ENCODE measurements around the gene FNDC11. TPM values are rescaled to one million over a fixed set of nuclear protein-coding genes. Genes with fewer than 3 reads are reported as not detected.
"Not testable (repeated sequence)": the region's sequence is repeated elsewhere in the genome, so short reads cannot be mapped to it uniquely, and the experiment has no call there.

The FNDC11 gene
- total and polyA plus RNA-seq, 4 donors = 0.93 to 1.1 (median 1.0) TPM

DNA sequence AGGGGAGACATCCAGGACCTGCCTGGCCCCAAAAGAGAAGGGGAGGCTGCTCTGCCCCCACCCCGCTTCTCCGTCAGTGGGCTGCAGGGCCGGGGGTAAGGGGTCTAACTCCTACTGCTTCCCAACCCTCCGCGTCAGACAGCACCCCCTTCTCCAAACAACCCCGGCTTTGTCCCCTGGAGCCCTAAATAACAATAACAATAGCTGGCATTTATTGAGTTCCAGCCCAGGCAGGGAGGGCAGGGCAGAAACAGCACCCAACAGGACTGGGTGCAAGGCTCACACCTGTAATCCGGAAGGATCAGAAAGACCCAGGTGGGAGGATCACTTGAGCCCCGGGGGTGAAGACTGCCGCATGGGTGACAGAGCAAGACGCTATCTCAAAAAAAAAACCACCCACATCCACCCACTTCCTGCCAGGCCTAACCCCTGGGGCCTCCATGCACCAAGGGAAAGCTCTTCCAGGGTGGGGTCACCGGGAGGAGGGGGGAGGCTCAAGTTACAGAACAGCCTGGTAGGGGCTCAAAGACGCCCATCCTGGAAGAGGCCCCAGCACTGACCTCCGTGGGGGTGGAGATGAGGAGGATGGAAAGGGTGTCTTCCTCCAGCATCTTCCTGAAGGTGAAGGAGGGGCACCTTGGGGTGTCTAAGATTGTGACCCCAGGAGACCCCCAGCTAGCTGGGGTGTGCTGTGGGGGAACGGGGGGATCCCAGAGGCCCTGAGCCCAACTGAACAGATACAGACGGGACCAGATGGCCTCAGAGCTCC, 1.3 kb upstream of the FNDC11 start:
- Histone ChIP-seq H3K9me3 (ENCODE audit: control insufficient read depth, insufficient read depth, low read length) (no peaks in the 10 kb centered on the region), H3K27ac (ENCODE audit: low read depth, low read length) (no peak overlapping the region), H3K36me3 (ENCODE audit: control insufficient read depth, insufficient read depth, low read length) (peaks cover 9% of the 10 kb centered on the region), H3K27me3 (ENCODE audit: control insufficient read depth, insufficient read depth, low read length) (peaks cover 18% of the 10 kb centered on the region), H3K4me3 (ENCODE audit: low read depth, low read length) (no peak overlapping the region), H3K4me1 (ENCODE audit: control insufficient read depth, insufficient read depth, low read length) (peaks cover 29% of the 10 kb centered on the region)
- no peak for DNase-seq (ENCODE audit: low read depth in 4 of 6, low spot score in 6 of 6)
- WGBS (ENCODE audit: insufficient coverage) = 29% methylated on average over 8 of the region's 15 CpGs

DNA sequence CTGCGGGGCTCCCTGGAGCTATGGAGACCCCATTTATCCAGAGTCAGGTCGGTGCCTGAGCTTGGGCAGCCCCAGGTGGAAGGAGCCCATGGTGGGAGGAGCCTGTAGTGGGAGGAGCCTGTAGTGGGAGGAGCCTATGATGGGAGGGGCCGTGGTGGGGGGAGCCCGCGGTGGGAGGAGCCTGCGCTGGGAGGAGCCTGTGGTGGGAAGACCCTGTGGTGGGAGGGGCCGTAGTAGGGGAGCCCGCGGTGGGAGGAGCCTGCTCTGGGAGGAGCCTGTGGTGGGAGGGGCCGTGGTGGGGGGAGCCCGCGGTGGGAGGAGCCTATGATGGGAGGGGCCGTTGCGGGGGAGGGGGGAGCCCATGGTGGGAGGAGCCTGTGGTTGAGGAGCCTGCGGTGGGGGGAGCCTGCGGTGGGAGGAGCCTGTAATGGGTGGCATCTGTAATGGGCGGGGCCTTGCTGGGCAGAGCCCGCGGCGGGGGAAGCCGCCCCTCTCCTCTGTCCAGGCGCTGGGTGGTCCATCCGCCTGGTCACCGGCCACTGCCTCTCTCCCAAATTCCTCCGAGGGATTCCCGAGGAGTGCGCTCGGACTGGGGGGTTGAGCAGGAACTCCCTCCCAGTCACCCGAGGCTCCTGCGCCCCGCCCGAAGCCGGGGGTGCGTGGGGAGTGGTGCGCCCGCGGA, 567 bp upstream of the FNDC11 start:
- Histone ChIP-seq H3K27ac (ENCODE audit: low read depth, low read length) (no peak overlapping the region), H3K27me3 (ENCODE audit: control insufficient read depth, insufficient read depth, low read length) (peaks cover 13% of the 10 kb centered on the region), H3K4me3 (ENCODE audit: low read depth, low read length) (peak overlapping the region; percentile 52), H3K36me3 (ENCODE audit: control insufficient read depth, insufficient read depth, low read length) (peaks cover 9% of the 10 kb centered on the region), H3K4me1 (ENCODE audit: control insufficient read depth, insufficient read depth, low read length) (peaks cover 29% of the 10 kb centered on the region), H3K9me3 (ENCODE audit: control insufficient read depth, insufficient read depth, low read length) (no peaks in the 10 kb centered on the region)
- WGBS (ENCODE audit: insufficient coverage) = under 1% methylated on average over 37 of the region's 37 CpGs
- peak in 3 of 6 donors; percentile 36 to 81 (median 79) for DNase-seq (ENCODE audit: low read depth in 4 of 6, low spot score in 6 of 6)

DNA sequence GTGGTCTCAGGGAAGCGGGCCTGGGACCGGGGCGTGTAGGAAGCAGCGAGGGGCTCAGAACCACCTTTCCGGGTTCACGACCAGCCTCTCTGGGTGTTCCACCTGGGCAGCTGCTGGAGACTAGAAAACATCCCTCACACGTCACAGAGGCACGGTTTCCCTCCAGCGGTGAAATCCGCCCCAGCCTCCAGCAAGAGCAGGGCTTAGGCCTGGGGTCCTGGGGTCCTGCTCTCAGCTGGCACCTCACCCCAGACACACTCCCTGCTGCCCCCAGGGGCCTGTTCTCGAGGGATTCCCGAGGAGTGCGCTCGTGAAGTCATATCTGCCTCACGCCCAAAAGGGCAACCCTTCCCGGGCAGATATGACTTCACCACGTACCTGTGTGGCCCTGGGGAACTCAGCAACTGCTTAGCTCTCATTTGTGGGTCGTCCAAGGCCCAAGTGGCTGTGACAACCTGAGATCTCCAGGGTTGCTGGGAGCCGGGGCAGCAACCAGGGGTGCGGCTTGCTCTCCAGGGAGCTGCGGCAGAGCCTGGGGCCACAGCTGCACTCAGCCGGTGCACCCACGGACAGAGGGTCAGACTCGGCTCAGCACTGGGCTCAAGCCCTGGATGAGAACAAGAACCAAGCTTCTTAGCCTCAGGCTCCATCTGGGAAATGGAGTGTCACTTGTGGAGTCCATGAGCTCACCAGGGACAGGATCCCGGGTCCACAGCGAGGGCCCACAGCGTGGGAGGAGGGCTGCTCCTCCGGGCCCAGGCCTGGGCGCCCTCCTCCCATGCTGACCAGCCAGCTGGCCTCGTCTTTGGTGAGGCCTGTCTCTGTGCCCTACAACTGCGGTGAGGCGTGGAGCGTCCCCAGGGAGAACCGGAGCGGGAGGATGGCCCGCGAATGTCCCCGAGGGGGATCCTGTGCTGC, 661 bp downstream of the FNDC11 start:
- peaks cover 10% of the 10 kb centered on the region for H3K27me3 ChIP-seq (ENCODE audit: control insufficient read depth, insufficient read depth, low read length)
- no peaks in the 10 kb centered on the region for H3K9me3 ChIP-seq (ENCODE audit: control insufficient read depth, insufficient read depth, low read length)
- H3K36me3 ChIP-seq (ENCODE audit: control insufficient read depth, insufficient read depth, low read length) = peaks cover 12% of the 10 kb centered on the region
- DNase-seq (ENCODE audit: low read depth in 4 of 6, low spot score in 6 of 6) = peak in 1 of 6 donors; percentile 22
- WGBS (ENCODE audit: insufficient coverage) = 63% methylated on average over 38 of the region's 38 CpGs
- H3K27ac ChIP-seq (ENCODE audit: low read depth, low read length) = no peak overlapping the region
- H3K4me3 ChIP-seq (ENCODE audit: low read depth, low read length) = peak overlapping the region; percentile 52
- H3K4me1 ChIP-seq (ENCODE audit: control insufficient read depth, insufficient read depth, low read length) = peaks cover 29% of the 10 kb centered on the region

DNA sequence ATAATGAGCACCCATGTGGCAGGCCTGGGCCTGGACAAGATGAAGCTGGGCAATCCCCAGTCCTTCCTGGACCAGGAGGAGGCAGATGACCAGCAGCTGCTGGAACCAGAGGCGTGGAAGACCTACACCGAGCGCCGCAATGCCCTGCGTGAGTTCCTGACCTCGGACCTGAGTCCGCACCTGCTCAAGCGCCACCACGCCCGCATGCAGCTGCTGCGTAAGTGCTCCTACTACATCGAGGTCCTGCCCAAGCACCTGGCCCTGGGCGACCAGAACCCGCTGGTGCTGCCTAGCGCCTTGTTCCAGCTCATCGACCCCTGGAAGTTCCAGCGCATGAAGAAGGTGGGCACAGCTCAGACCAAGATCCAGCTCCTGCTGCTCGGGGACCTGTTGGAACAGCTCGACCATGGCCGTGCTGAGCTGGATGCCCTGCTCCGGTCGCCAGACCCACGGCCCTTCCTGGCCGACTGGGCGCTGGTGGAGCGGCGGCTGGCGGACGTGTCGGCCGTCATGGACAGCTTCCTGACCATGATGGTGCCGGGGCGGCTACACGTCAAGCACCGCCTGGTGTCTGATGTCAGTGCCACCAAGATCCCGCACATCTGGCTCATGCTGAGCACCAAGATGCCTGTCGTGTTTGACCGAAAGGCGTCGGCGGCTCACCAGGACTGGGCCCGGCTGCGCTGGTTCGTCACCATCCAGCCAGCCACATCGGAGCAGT, 1.9 kb downstream of the FNDC11 start:
- WGBS (ENCODE audit: insufficient coverage) = 93% methylated on average over 45 of the region's 45 CpGs
- peaks cover 29% of the 10 kb centered on the region for H3K4me1 ChIP-seq (ENCODE audit: control insufficient read depth, insufficient read depth, low read length)
- H3K27me3 ChIP-seq (ENCODE audit: control insufficient read depth, insufficient read depth, low read length) = peaks cover 7% of the 10 kb centered on the region
- DNase-seq (ENCODE audit: low read depth in 4 of 6, low spot score in 6 of 6) = no peak
- no peak overlapping the region for H3K27ac ChIP-seq (ENCODE audit: low read depth, low read length)
- H3K9me3 ChIP-seq (ENCODE audit: control insufficient read depth, insufficient read depth, low read length) = no peaks in the 10 kb centered on the region
- no peak overlapping the region for H3K4me3 ChIP-seq (ENCODE audit: low read depth, low read length)
- peaks cover 24% of the 10 kb centered on the region for H3K36me3 ChIP-seq (ENCODE audit: control insufficient read depth, insufficient read depth, low read length)

DNA sequence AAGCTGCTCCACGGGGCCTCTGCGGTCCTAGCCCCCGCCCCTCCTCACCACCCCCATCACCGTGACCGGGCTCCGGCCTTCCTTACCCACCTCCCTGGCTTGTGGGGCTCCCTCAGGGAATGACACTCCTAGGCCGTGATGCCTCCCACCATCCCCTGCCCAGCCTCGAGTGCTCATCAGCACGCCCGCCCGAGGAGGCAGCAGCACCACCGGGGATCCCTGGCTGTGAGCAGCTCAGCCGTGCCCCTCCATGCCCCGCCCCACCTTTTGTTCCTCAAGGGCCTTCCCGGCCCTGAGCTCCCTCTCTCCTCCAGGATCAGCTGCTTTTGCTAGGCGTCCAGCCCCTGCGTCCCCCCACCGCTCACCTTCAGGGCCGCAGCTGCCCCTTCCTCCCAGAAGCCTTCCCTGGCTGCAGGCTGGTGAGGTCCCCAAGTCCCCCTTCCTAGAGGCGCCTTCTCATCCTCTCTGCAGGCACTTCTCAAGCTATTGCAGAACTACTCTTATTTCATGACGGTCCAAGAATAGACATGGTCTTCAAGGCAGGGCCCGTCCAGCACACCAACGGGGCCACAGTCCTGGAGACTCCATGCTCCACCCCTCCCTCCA, 3.0 kb downstream of the FNDC11 start:
- Histone ChIP-seq H3K9me3 (ENCODE audit: control insufficient read depth, insufficient read depth, low read length) (no peaks in the 10 kb centered on the region), H3K4me1 (ENCODE audit: control insufficient read depth, insufficient read depth, low read length) (peaks cover 29% of the 10 kb centered on the region), H3K27ac (ENCODE audit: low read depth, low read length) (no peak overlapping the region), H3K27me3 (ENCODE audit: control insufficient read depth, insufficient read depth, low read length) (peaks cover 5% of the 10 kb centered on the region), H3K36me3 (ENCODE audit: control insufficient read depth, insufficient read depth, low read length) (peaks cover 35% of the 10 kb centered on the region), H3K4me3 (ENCODE audit: low read depth, low read length) (no peak overlapping the region)
- 47% methylated on average over 23 of the region's 23 CpGs for WGBS (ENCODE audit: insufficient coverage)
- no peak for DNase-seq (ENCODE audit: low read depth in 4 of 6, low spot score in 6 of 6)

DNA sequence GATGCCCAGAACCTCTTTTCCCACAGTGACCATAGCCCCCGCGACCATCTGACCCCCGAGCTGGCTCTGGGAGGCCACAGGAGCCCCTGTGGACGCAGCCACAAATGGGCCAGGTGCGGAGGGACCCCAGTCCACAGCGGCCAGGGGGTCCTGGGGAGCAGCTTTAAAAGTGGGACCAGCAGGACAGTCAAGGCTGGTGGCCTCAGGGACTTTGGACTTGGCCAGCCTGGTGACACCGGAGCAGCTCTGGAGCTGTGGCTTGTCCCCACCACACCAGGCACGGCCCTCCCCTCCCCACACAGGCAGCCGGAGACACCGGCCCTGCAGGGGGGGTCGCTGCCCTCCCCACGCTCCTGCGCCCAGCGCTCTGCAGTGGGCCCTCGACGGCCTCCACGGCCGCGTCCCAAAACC, 3.5 kb downstream of the FNDC11 start:
- WGBS (ENCODE audit: insufficient coverage) = 83% methylated on average over 16 of the region's 19 CpGs
- no peak for DNase-seq (ENCODE audit: low read depth in 4 of 6, low spot score in 6 of 6)
- H3K27ac ChIP-seq (ENCODE audit: low read depth, low read length) = no peak overlapping the region
- H3K36me3 ChIP-seq (ENCODE audit: control insufficient read depth, insufficient read depth, low read length) = peaks cover 40% of the 10 kb centered on the region
- peaks cover 5% of the 10 kb centered on the region for H3K27me3 ChIP-seq (ENCODE audit: control insufficient read depth, insufficient read depth, low read length)
- no peaks in the 10 kb centered on the region for H3K9me3 ChIP-seq (ENCODE audit: control insufficient read depth, insufficient read depth, low read length)
- no peak overlapping the region for H3K4me3 ChIP-seq (ENCODE audit: low read depth, low read length)
- H3K4me1 ChIP-seq (ENCODE audit: control insufficient read depth, insufficient read depth, low read length) = peaks cover 27% of the 10 kb centered on the region

DNA sequence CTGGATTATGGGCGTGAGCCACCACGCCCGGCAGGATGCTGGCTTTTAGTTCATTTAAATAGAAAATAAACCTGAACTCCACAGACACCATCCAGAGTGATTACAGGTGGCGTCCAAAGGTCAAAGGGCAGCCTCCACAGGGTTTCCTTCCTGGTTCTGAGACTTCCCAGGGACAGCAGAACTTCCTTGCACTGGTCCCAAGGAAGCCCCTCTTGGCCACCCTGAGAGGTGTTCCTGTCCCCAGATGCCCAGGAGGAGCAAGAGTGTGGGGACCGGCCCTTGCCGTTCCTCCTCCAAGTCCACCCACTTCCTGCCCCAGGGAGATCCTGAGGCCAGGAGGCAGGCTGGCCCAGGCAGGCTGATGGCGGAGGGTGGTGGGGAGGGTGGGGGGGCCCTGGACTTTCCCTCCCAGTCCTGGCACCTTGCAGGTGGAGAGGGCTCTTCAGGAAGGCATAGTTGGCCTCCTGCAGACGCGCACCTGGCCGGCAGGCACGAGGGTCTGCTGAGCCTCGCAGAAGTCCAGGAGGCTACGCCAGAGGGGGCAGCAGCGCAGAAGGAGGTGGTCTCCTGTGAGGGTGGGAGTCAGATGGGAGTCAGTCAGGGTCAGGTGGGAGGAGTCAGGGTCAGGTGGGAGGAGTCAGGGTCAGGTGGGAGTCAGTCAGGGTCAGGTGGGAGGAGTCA, 5.0 kb downstream of the FNDC11 start:
- peaks cover 2% of the 10 kb centered on the region for H3K27me3 ChIP-seq (ENCODE audit: control insufficient read depth, insufficient read depth, low read length)
- peaks cover 13% of the 10 kb centered on the region for H3K4me1 ChIP-seq (ENCODE audit: control insufficient read depth, insufficient read depth, low read length)
- no peaks in the 10 kb centered on the region for H3K9me3 ChIP-seq (ENCODE audit: control insufficient read depth, insufficient read depth, low read length)
- no peak for DNase-seq (ENCODE audit: low read depth in 4 of 6, low spot score in 6 of 6)
- H3K4me3 ChIP-seq (ENCODE audit: low read depth, low read length) = no peak overlapping the region
- H3K36me3 ChIP-seq (ENCODE audit: control insufficient read depth, insufficient read depth, low read length) = peaks cover 54% of the 10 kb centered on the region
- no peak overlapping the region for H3K27ac ChIP-seq (ENCODE audit: low read depth, low read length)
- 94% methylated on average over 10 of the region's 14 CpGs for WGBS (ENCODE audit: insufficient coverage)

DNA sequence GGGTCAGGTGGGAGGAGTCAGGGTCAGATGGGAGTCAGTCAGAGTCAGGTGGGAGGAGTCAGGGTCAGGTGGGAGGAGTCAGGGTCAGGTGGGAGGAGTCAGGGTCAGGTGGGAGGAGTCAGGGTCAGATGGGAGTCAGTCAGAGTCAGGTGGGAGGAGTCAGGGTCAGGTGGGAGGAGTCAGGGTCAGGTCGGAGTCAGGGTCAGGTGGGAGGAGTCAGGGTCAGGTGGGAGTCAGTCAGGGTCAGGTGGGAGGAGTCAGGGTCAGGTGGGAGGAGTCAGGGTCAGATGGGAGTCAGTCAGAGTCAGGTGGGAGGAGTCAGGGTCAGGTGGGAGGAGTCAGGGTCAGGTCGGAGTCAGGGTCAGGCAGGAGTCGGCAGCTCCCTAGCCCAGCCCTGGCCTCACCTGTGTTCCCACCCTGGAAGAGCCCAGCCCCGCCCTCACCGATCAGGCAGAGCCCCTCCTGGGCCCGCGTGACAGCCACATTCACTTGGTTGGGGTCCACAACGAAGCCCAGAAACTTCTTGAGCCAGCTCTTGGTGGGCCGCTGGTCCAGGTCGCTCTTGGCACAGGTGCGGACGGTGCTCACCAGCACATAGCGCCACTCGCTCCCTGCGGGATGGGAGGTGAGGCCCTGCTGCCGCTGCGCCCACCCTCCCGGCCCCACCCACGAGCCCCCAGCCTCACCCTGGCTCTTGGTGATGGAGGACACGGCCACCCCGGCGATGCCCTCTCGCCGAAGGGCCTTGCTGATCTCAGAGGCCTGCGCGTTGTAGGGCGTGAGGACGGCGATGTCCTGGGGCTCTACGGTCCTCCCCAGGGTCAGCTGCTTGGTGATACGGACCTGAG, 5.8 kb downstream of the FNDC11 start:
- not testable (repeated sequence) for H3K4me3 ChIP-seq (ENCODE audit: low read depth, low read length); H3K27me3 ChIP-seq (ENCODE audit: control insufficient read depth, insufficient read depth, low read length); H3K9me3 ChIP-seq (ENCODE audit: control insufficient read depth, insufficient read depth, low read length); H3K4me1 ChIP-seq (ENCODE audit: control insufficient read depth, insufficient read depth, low read length); H3K27ac ChIP-seq (ENCODE audit: low read depth, low read length); DNase-seq (ENCODE audit: low read depth in 4 of 6, low spot score in 6 of 6)
- 92% methylated on average over 28 of the region's 31 CpGs for WGBS (ENCODE audit: insufficient coverage)
- peaks cover 61% of the 10 kb centered on the region for H3K36me3 ChIP-seq (ENCODE audit: control insufficient read depth, insufficient read depth, low read length)
